ENCODE results near the gene DOP1A.

DOP1A gene

GRCh38 chr6:83061190-83061589 is 6.3 kb upstream of the DOP1A start:
- no peak for TF ChIP-seq CTCF (IDR thresholded peaks at IDR 0.05; ENCODE audit: borderline replicate concordance, insufficient read depth, low read depth, low read length)

GRCh38 chr6:83062225-83062624 is 5.2 kb upstream of the DOP1A start:
- no peak overlapping the region for H3K4me3 ChIP-seq (ENCODE audit: low read depth, low read length)
- TF ChIP-seq CTCF (IDR thresholded peaks at IDR 0.05; ENCODE audit: borderline replicate concordance, insufficient read depth, low read depth, low read length), result no peak

More at GRCh38 chr6:83061190-83061589, 6.3 kb upstream of the DOP1A start:
- no peak overlapping the region for H3K4me3 ChIP-seq (ENCODE audit: low read depth, low read length)

- H3K4me3 ChIP-seq (ENCODE audit: low read depth, low read length), result peak within 1 kb of the TSS; percentile 71
- peak; percentile 91 for TF ChIP-seq CTCF (IDR thresholded peaks at IDR 0.05; ENCODE audit: borderline replicate concordance, insufficient read depth, low read depth, low read length)
Observed at GRCh38 chr6:83065511-83066192, 1.8 kb upstream of the DOP1A start, which contains the start of gene UBE3D. TSS of gene UBE3D (minus strand) at chr6:83065841. CDS start at chr6:83065718, 123 bp downstream.

GRCh38 chr6:83068616-83069015 is 1.1 kb downstream of the DOP1A start:
- no peak for TF ChIP-seq CTCF (IDR thresholded peaks at IDR 0.05; ENCODE audit: borderline replicate concordance, insufficient read depth, low read depth, low read length)

GRCh38 chr6:83069633-83070032 is 2.2 kb downstream of the DOP1A start:
- no peak for TF ChIP-seq CTCF (IDR thresholded peaks at IDR 0.05; ENCODE audit: borderline replicate concordance, insufficient read depth, low read depth, low read length)
- H3K4me3 ChIP-seq (ENCODE audit: low read depth, low read length), result no peak overlapping the region

More at GRCh38 chr6:83068616-83069015, 1.1 kb downstream of the DOP1A start:
- no peak overlapping the region for H3K4me3 ChIP-seq (ENCODE audit: low read depth, low read length)

- H3K4me3 ChIP-seq (ENCODE audit: low read depth, low read length), result no peak overlapping the region
- no peak for TF ChIP-seq CTCF (IDR thresholded peaks at IDR 0.05; ENCODE audit: borderline replicate concordance, insufficient read depth, low read depth, low read length)
Observed at GRCh38 chr6:83071023-83071422, 3.6 kb downstream of the DOP1A start.

DNA sequence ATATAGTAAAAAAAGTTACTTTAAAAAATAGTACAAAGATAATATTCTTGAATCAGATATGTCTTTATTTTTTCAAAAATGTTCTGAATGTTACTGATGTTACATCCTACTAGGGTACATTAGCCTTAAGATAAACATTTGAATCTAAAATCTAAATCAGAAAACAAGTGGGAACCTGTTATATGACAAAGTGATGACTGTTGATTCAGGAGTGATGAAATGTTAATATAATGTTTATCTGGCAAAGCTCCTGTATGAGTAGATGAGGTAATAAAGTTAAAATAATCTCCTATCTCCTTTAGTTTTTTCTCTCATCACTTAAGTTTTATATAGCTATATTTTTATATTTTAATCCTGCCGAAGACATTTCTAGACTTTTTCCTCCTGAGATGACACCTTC is 4.2 kb downstream of the DOP1A start:
- H3K4me3 ChIP-seq (ENCODE audit: low read depth, low read length), result no peak overlapping the region
- no peak for TF ChIP-seq CTCF (IDR thresholded peaks at IDR 0.05; ENCODE audit: borderline replicate concordance, insufficient read depth, low read depth, low read length)
